Loucy (cell line): ENCODE results near the gene OCIAD1.

Source experiments
- H2AFZ ChIP-seq: fragments of 200-600 bp; sonication (generic); 2 replicates; pipeline ENCODE4 v1.6.0; 2016; ENCODE audit warnings: antibody characterized with exemption, mild to moderate bottlenecking, low read length, moderate library complexity
- H3F3A ChIP-seq: fragments of 200-600 bp; 2 replicates; pipeline ENCODE4 v1.6.0; 2016; ENCODE audit warnings: antibody characterized with exemption, low read depth, mild to moderate bottlenecking
- H3K27me3 ChIP-seq: fragments of 200-600 bp; sonication (generic); 2 replicates; pipeline ENCODE4 v1.6.1; 2014; ENCODE audit warnings: low read length, mild to moderate bottlenecking; ENCODE audit not compliant: insufficient read depth, poor library complexity, severe bottlenecking
- H3K36me3 ChIP-seq: fragments of 200-600 bp; sonication (generic); 2 replicates; pipeline ENCODE4 v1.6.1; 2016; ENCODE audit warnings: low read length; ENCODE audit not compliant: insufficient read depth
- H3K4me1 ChIP-seq: fragments of 200-600 bp; sonication (generic); 2 replicates; pipeline ENCODE4 v1.5.1; 2014; ENCODE audit warnings: low read length, mild to moderate bottlenecking; ENCODE audit not compliant: insufficient read depth, poor library complexity, severe bottlenecking
- H3K4me2 ChIP-seq: fragments of 200-600 bp; sonication (generic); 2 replicates; pipeline ENCODE4 v1.6.0; 2014; ENCODE audit warnings: antibody characterized with exemption, low read length, low read depth, mild to moderate bottlenecking; ENCODE audit not compliant: poor library complexity, severe bottlenecking
- H3K4me3 ChIP-seq: fragments of 200-600 bp; sonication (generic); 2 replicates; pipeline ENCODE4 v1.5.1; 2014; ENCODE audit warnings: low read length, mild to moderate bottlenecking, mixed read lengths; ENCODE audit not compliant: poor library complexity, severe bottlenecking
- H3K79me2 ChIP-seq: fragments of 200-600 bp; sonication (generic); 2 replicates; pipeline ENCODE4 v1.6.1; 2014; ENCODE audit warnings: low read length; ENCODE audit not compliant: insufficient read depth
- H3K9ac ChIP-seq: fragments of 200-600 bp; sonication (generic); 2 replicates; pipeline ENCODE4 v1.6.0; 2014; ENCODE audit warnings: mild to moderate bottlenecking, low read depth, low read length, moderate library complexity; ENCODE audit not compliant: poor library complexity, severe bottlenecking
- H3K9me2 ChIP-seq: fragments of 200-600 bp; sonication (generic); replicated peaks from 2 replicates; pipeline ENCODE4 v1.6.1; 2016; ENCODE audit warnings: low read depth, low read length, mixed read lengths
- H3K9me3 ChIP-seq: fragments of 200-600 bp; sonication (generic); 2 replicates; pipeline ENCODE4 v1.6.1; 2014; ENCODE audit warnings: mild to moderate bottlenecking, antibody characterized with exemption, low read length, low read depth; ENCODE audit not compliant: insufficient read depth
- H4K20me1 ChIP-seq: fragments of 200-600 bp; sonication (generic); 2 replicates; pipeline ENCODE4 v1.6.0; 2014; ENCODE audit warnings: antibody characterized with exemption, low read length, mild to moderate bottlenecking; ENCODE audit not compliant: insufficient read depth, poor library complexity, severe bottlenecking
- EZH2phosphoT487 ChIP-seq: fragments of 200-600 bp; IDR thresholded peaks from 2 replicates; pipeline ENCODE4 v1.6.1; 2018; ENCODE audit warnings: antibody characterized with exemption, mild to moderate bottlenecking, moderate library complexity, borderline replicate concordance
- TF ChIP-seq, protein P1 (sequence below): fragments of 200-600 bp; sonication (generic); conservative IDR thresholded peaks from 2 replicates; pipeline ENCODE4 v1.5.1; 2014; ENCODE audit warnings: mild to moderate bottlenecking, antibody characterized with exemption, low read length

Gene OCIAD1

GRCh38 chr4:48832571-48832970 lies 1.7 kb downstream of the OCIAD1 start:
- Histone ChIP-seq H3K79me2 (peaks cover 60% of the 10 kb centered on the region), H3K9ac (peak overlapping the region; percentile 94), H3K4me3 (peak overlapping the region; percentile 99)

DNA sequence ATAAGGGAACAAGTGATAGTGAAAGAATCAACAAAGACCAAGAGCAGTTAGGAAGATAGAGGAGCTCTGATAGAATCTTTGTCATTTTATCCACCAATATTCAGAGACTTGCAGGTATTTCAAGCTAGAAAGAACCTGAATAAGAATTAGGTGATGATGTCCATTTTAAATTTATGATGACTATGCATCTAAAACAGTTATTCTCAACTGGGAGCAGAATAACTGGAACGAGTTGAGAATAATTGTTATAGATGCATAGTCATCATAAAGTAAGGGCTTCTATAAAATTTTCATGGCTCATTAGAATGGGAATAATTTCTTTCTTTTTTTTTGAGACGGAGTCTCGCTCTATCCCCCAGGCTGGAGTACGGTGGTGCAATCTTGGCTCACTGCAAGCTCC lies 5.8 kb downstream of the OCIAD1 start:
- Histone ChIP-seq H3K36me3 (peaks cover 43% of the 10 kb centered on the region), H3F3A (no peaks in the 10 kb centered on the region), H3K9me2 (no peaks in the 10 kb centered on the region), H3K4me2 (no peak overlapping the region), H3K4me3 (no peak overlapping the region), H3K79me2 (peaks cover 87% of the 10 kb centered on the region), H3K9me3 (no peaks in the 10 kb centered on the region), H3K9ac (no peak overlapping the region), H3K4me1 (peaks cover 19% of the 10 kb centered on the region), H2AFZ (no peak overlapping the region), H3K27me3 (no peaks in the 10 kb centered on the region), H4K20me1 (peaks cover 45% of the 10 kb centered on the region)
- TF ChIP-seq EZH2phosphoT487, result no peak
- TF ChIP-seq, protein P1, sequence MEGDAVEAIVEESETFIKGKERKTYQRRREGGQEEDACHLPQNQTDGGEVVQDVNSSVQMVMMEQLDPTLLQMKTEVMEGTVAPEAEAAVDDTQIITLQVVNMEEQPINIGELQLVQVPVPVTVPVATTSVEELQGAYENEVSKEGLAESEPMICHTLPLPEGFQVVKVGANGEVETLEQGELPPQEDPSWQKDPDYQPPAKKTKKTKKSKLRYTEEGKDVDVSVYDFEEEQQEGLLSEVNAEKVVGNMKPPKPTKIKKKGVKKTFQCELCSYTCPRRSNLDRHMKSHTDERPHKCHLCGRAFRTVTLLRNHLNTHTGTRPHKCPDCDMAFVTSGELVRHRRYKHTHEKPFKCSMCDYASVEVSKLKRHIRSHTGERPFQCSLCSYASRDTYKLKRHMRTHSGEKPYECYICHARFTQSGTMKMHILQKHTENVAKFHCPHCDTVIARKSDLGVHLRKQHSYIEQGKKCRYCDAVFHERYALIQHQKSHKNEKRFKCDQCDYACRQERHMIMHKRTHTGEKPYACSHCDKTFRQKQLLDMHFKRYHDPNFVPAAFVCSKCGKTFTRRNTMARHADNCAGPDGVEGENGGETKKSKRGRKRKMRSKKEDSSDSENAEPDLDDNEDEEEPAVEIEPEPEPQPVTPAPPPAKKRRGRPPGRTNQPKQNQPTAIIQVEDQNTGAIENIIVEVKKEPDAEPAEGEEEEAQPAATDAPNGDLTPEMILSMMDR, result no peak

More at GRCh38 chr4:48832571-48832970, 1.7 kb downstream of the OCIAD1 start:
- Histone ChIP-seq H3K9me2 (no peaks in the 10 kb centered on the region), H2AFZ (no peak overlapping the region), H3F3A (no peaks in the 10 kb centered on the region), H3K4me1 (peaks cover 21% of the 10 kb centered on the region), H3K9me3 (no peaks in the 10 kb centered on the region), H4K20me1 (peaks cover 31% of the 10 kb centered on the region), H3K27me3 (peaks cover 7% of the 10 kb centered on the region), H3K36me3 (peaks cover 23% of the 10 kb centered on the region), H3K4me2 (peak overlapping the region; percentile 88)
- no peak for TF ChIP-seq EZH2phosphoT487
- TF ChIP-seq, protein P1, result no peak

- Histone ChIP-seq H3K9ac (no peak overlapping the region), H2AFZ (no peak overlapping the region), H3K4me1 (peaks cover 3% of the 10 kb centered on the region), H3K79me2 (peaks cover 58% of the 10 kb centered on the region), H3K9me3 (no peaks in the 10 kb centered on the region), H3K9me2 (no peaks in the 10 kb centered on the region), H3F3A (no peaks in the 10 kb centered on the region), H4K20me1 (peaks cover 29% of the 10 kb centered on the region), H3K4me3 (no peak overlapping the region), H3K4me2 (no peak overlapping the region), H3K27me3 (no peaks in the 10 kb centered on the region), H3K36me3 (peaks cover 60% of the 10 kb centered on the region)
- TF ChIP-seq, protein P1, result no peak
- no peak for TF ChIP-seq EZH2phosphoT487
These were observed 10.3 kb downstream of the OCIAD1 start for GRCh38 chr4:48841045-48841827.
